Stimulated activated CD4-positive, alpha-beta T cell treated with anti-CD3 and anti-CD28 coated beads, TNF-alpha, amount 100 ng/mL, for 1 hour (primary cell): ENCODE data around the gene PPP1R13B.

ENCODE experiments used
- DNase-seq, 3 donors: peaks; one replicate each; pipeline ENCODE4 v3.0.0-alpha.2; 2020; ENCODE audit warnings: low read depth in 3 of 3, low spot score in 1 of 3

Gene PPP1R13B

GRCh38 chr14:103715052-103716000, 132.0 kb downstream of the PPP1R13B start, which contains the start of the genes XRCC3 and ZFYVE21:
XRCC3 (minus strand) TSS chr14:103715451; CDS start chr14:103711087, 4,364 bp downstream.
ZFYVE21 (plus strand) TSS chr14:103715810; CDS start chr14:103715842, 32 bp downstream.
- DNase-seq, result peak; percentile 98 to 100 (median 98)

GRCh38 chr14:103714063-103714724, 133.2 kb downstream of the PPP1R13B start:
- no peak for DNase-seq

GRCh38 chr14:103713304-103714062, 133.9 kb downstream of the PPP1R13B start:
- DNase-seq, result no peak

- DNase-seq, result no peak
These were observed 134.6 kb downstream of the PPP1R13B start for GRCh38 chr14:103712633-103713247.

- no peak for DNase-seq
These were observed 135.6 kb downstream of the PPP1R13B start for GRCh38 chr14:103711516-103712431.

GRCh38 chr14:103710771-103711377, 136.5 kb downstream of the PPP1R13B start:
- no peak for DNase-seq

- DNase-seq, result no peak
These were observed 137.6 kb downstream of the PPP1R13B start for GRCh38 chr14:103709814-103710213.

- no peak for DNase-seq
These were observed 138.6 kb downstream of the PPP1R13B start for GRCh38 chr14:103708750-103709187.

- DNase-seq, result no peak
These were observed 139.8 kb downstream of the PPP1R13B start for GRCh38 chr14:103707329-103708263.

- no peak for DNase-seq
These were observed 140.6 kb downstream of the PPP1R13B start for GRCh38 chr14:103706551-103707328.

- no peak for DNase-seq
These were observed 141.7 kb downstream of the PPP1R13B start for GRCh38 chr14:103705504-103706284.

- DNase-seq, result no peak
These were observed 142.3 kb downstream of the PPP1R13B start for GRCh38 chr14:103705118-103705503.

GRCh38 chr14:103704708-103705107, 142.7 kb downstream of the PPP1R13B start:
- no peak for DNase-seq

GRCh38 chr14:103703433-103704385, 143.7 kb downstream of the PPP1R13B start:
- DNase-seq, result no peak
